IMR-90 (cell line): ENCODE data around the gene HEATR5A.

Experiments used
- BHLHE40 ChIP-seq: fragments of 150-350 bp; IDR thresholded peaks from 2 replicates; pipeline ENCODE4 v1.6.1; 2016; ENCODE audit warnings: mild to moderate bottlenecking, low read depth, low read length
- CEBPB ChIP-seq: IDR thresholded peaks from 2 replicates; pipeline ENCODE4 v1.6.1; 2012; ENCODE audit warnings: low read depth, low read length, improper control_type of control experiment
- CHD1 ChIP-seq: IDR thresholded peaks from 2 replicates; pipeline ENCODE4 v1.6.1; 2012; ENCODE audit warnings: low read depth, low read length, improper control_type of control experiment
- CTCF ChIP-seq: conservative IDR thresholded peaks from 2 replicates; pipeline ENCODE4 v1.5.1; 2012; ENCODE audit warnings: mild to moderate bottlenecking, low read depth, low read length, improper control_type of control experiment
- MAZ ChIP-seq: IDR thresholded peaks from 2 replicates; pipeline ENCODE4 v1.6.1; 2012; ENCODE audit warnings: low read depth, mild to moderate bottlenecking, low read length, improper control_type of control experiment, moderate library complexity, borderline replicate concordance
- MXI1 ChIP-seq: IDR thresholded peaks from 2 replicates; pipeline ENCODE4 v1.6.1; 2012; ENCODE audit warnings: low read depth, mild to moderate bottlenecking, low read length, moderate library complexity, borderline replicate concordance
- POLR2A ChIP-seq: IDR thresholded peaks from 2 replicates; pipeline ENCODE4 v1.6.1; 2012; ENCODE audit warnings: mild to moderate bottlenecking, low read depth, low read length
- RAD21 ChIP-seq: IDR thresholded peaks from 2 replicates; pipeline ENCODE4 v1.6.1; 2012; ENCODE audit warnings: low read length, improper control_type of control experiment
- SMC3 ChIP-seq: fragments of 150-350 bp; IDR thresholded peaks from 2 replicates; pipeline ENCODE4 v1.6.1; 2016; ENCODE audit warnings: low read depth, mild to moderate bottlenecking, antibody characterized with exemption, low read length, moderate library complexity
- TF ChIP-seq, protein P1 (sequence below): fragments of 150-350 bp; IDR thresholded peaks from 2 replicates; pipeline ENCODE4 v1.6.1; 2017; ENCODE audit warnings: mild to moderate bottlenecking, antibody characterized with exemption, low read length, low read depth

DNA sequence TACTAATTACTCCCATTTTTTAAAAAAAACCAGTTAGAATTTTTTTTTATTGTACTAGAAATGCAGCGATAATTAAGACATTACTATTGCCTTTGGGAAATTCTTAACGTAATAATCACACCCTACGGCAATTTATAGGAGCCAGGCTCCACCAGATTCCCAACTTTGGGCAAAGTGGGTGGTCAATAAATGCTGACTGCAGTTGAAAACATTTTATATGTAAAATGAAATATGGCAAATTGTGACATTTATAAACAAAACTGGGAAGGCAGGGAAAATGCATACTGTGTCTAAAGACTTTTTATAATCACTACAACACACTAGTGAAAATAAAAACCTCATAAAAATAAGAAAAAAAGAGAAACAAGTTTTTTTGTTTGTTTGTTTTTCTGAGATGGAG is 119.5 kb downstream of the HEATR5A start:
- TF ChIP-seq BHLHE40 (no peak), CTCF (no peak), POLR2A (no peak), SMC3 (no peak), MAZ (no peak), MXI1 (no peak), CEBPB (no peak), RAD21 (no peak), CHD1 (no peak)
- TF ChIP-seq, protein P1, sequence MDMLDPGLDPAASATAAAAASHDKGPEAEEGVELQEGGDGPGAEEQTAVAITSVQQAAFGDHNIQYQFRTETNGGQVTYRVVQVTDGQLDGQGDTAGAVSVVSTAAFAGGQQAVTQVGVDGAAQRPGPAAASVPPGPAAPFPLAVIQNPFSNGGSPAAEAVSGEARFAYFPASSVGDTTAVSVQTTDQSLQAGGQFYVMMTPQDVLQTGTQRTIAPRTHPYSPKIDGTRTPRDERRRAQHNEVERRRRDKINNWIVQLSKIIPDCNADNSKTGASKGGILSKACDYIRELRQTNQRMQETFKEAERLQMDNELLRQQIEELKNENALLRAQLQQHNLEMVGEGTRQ: no peak
